GM23338 (cell line): ENCODE measurements around the gene TRPM7. TPM values are rescaled to one million over a fixed set of nuclear protein-coding genes. Genes with fewer than 3 reads are reported as not detected.

Source experiments
- ATAC-seq: fragments of 200-7000 bp; cut with Tn5 transposase; 3 replicates; pipeline ENCODE4 v1.9.1; 2020
- DNase-seq: peaks from one replicate; pipeline ENCODE4 v3.0.0-alpha.2; 2015; ENCODE audit warnings: low spot score
- H2AFZ ChIP-seq: fragments of 200-600 bp; sonication (generic); 2 replicates; pipeline ENCODE4 v1.8.0; 2016; ENCODE audit warnings: antibody characterized with exemption, mild to moderate bottlenecking, moderate library complexity
- H3F3A ChIP-seq: fragments of 200-600 bp; sonication (generic); replicated peaks from 2 replicates; pipeline ENCODE4 v1.8.0; 2017; ENCODE audit warnings: antibody characterized with exemption, mixed run types, low read depth
- H3K27ac ChIP-seq: fragments of 200-600 bp; sonication (generic); 2 replicates; pipeline ENCODE4 v1.6.1; 2016; ENCODE audit warnings: low read depth
- H3K27me3 ChIP-seq: fragments of 200-600 bp; sonication (generic); 2 replicates; pipeline ENCODE4 v1.8.0; 2016; ENCODE audit warnings: mild to moderate bottlenecking, mixed run types, moderate library complexity; ENCODE audit not compliant: insufficient read depth
- H3K36me3 ChIP-seq: fragments of 200-600 bp; sonication (generic); 2 replicates; pipeline ENCODE4 v1.8.0; 2016; ENCODE audit warnings: mild to moderate bottlenecking; ENCODE audit not compliant: insufficient read depth
- H3K4me1 ChIP-seq: fragments of 200-600 bp; sonication (generic); 2 replicates; pipeline ENCODE4 v1.8.0; 2016; ENCODE audit warnings: mild to moderate bottlenecking, moderate library complexity; ENCODE audit not compliant: insufficient read depth
- H3K4me2 ChIP-seq: fragments of 200-600 bp; sonication (generic); 2 replicates; pipeline ENCODE4 v1.7.1; 2017; ENCODE audit warnings: mixed run types
- H3K4me3 ChIP-seq: fragments of 200-600 bp; sonication (generic); 2 replicates; pipeline ENCODE4 v1.6.1; 2016; ENCODE audit warnings: mixed run types
- H3K79me2 ChIP-seq: fragments of 200-600 bp; sonication (generic); replicated peaks from 2 replicates; pipeline ENCODE4 v1.8.0; 2017; ENCODE audit warnings: mild to moderate bottlenecking; ENCODE audit not compliant: insufficient read depth
- H3K9me2 ChIP-seq: fragments of 200-600 bp; sonication (generic); 2 replicates; pipeline ENCODE4 v1.8.0; 2017; ENCODE audit not compliant: insufficient read depth
- H4K20me1 ChIP-seq: fragments of 200-600 bp; sonication (generic); replicated peaks from 2 replicates; pipeline ENCODE4 v1.8.0; 2017; ENCODE audit warnings: mild to moderate bottlenecking; ENCODE audit not compliant: insufficient read depth
- H3K27ac Mint-ChIP-seq: 2 replicates; pipeline ENCODE4 v1.8.0; 2020; ENCODE audit warnings: inconsistent platforms, mild to moderate bottlenecking, moderate library complexity, mixed read lengths
- H3K27me3 Mint-ChIP-seq: 3 replicates; pipeline ENCODE4 v1.8.0; 2022; ENCODE audit warnings: low read depth, mild to moderate bottlenecking, moderate library complexity, mixed read lengths, inconsistent platforms; ENCODE audit not compliant: insufficient read depth, poor library complexity
- H3K36me3 Mint-ChIP-seq: 3 replicates; pipeline ENCODE4 v1.8.0; 2021; ENCODE audit warnings: low read depth, mild to moderate bottlenecking, inconsistent platforms, moderate library complexity, mixed read lengths
- H3K4me1 Mint-ChIP-seq: 3 replicates; pipeline ENCODE4 v1.8.0; 2020; ENCODE audit warnings: mild to moderate bottlenecking, inconsistent platforms, mixed read lengths
- H3K4me3 Mint-ChIP-seq: 3 replicates; pipeline ENCODE4 v1.8.0; 2021; ENCODE audit warnings: moderate library complexity, mild to moderate bottlenecking, inconsistent platforms, mixed read lengths
- H3K9me3 Mint-ChIP-seq: 3 replicates; pipeline ENCODE4 v1.8.0; 2020; ENCODE audit warnings: moderate library complexity, mild to moderate bottlenecking, inconsistent platforms, mixed read lengths
- CREB1 ChIP-seq: fragments of 250-450 bp; sonication (Bioruptor Pico); IDR thresholded peaks from 2 replicates; pipeline ENCODE4 v1.5.0; 2020; ENCODE audit warnings: low read depth, mild to moderate bottlenecking, moderate library complexity
- CTCF ChIP-seq, 2 experiments: fragments of 200-600 bp in 1 of 2; sonication (generic) in 1 of 2; conservative IDR thresholded peaks; 2 replicates each; pipeline versions ENCODE4 v1.5.1 to v1.6.1; 2016 to 2017; ENCODE audit warnings: antibody characterized with exemption in 2 of 2, low read depth in 2 of 2, mild to moderate bottlenecking in 2 of 2, moderate library complexity in 1 of 2
- ETS1 ChIP-seq: IDR thresholded peaks from 2 replicates; pipeline ENCODE4 v1.6.1; 2016; ENCODE audit warnings: antibody characterized with exemption
- EZH2 ChIP-seq: fragments of 200-600 bp; sonication (generic); IDR thresholded peaks from one replicate; pipeline ENCODE4 v1.8.0; 2017; ENCODE audit warnings: antibody characterized with exemption, mild to moderate bottlenecking, low read depth; ENCODE audit not compliant: unreplicated experiment
- JUNB ChIP-seq: IDR thresholded peaks from one replicate; pipeline ENCODE4 v1.6.1; 2016; ENCODE audit warnings: antibody characterized with exemption; ENCODE audit not compliant: unreplicated experiment
- NANOG ChIP-seq: IDR thresholded peaks from 2 replicates; pipeline ENCODE4 v1.6.1; 2016; ENCODE audit warnings: antibody characterized with exemption, borderline replicate concordance
- POLR2AphosphoS5 ChIP-seq: IDR thresholded peaks from 2 replicates; pipeline ENCODE4 v1.6.1; 2016; ENCODE audit warnings: antibody characterized with exemption, low read depth
- STAT1 ChIP-seq: IDR thresholded peaks from one replicate; pipeline ENCODE4 v1.6.1; 2016; ENCODE audit warnings: antibody characterized with exemption; ENCODE audit not compliant: unreplicated experiment
- ZNF114 ChIP-seq: fragments of 250-450 bp; sonication (Bioruptor Pico); IDR thresholded peaks from 2 replicates; pipeline ENCODE4 v1.5.0; 2020; ENCODE audit warnings: mild to moderate bottlenecking, moderate library complexity
- ZNF331 ChIP-seq: fragments of 250-450 bp; sonication (Bioruptor Pico); IDR thresholded peaks from 2 replicates; pipeline ENCODE4 v1.5.0; 2020; ENCODE audit warnings: low read depth, mild to moderate bottlenecking, moderate library complexity
- ZNF462 ChIP-seq: fragments of 250-450 bp; sonication (Bioruptor Pico); IDR thresholded peaks from 2 replicates; pipeline ENCODE4 v1.5.0; 2020; ENCODE audit warnings: mild to moderate bottlenecking, moderate library complexity
- polyA plus RNA-seq: library from polyadenylated mRNA; unstranded; fragments of >200 nt; fragmentation: Nextera tagmentation; extraction: Ambion mirVana; gene quantifications from 2 replicates; pipeline ENCODE4 v1.2.1, GENCODE V29; 2016
- total RNA-seq: library from RNA; depleted of rRNA; stranded (reverse); fragments of >200 nt; shearing (Covaris generic); gene quantifications from 2 replicates; pipeline ENCODE4 v1.2.3, GENCODE V29; 2014

Gene TRPM7
- total and polyA plus RNA-seq, 2 experiments from 2014 or later = 8.3 to 41.0 TPM

GRCh38 chr15:50624616-50625168 is 61.9 kb downstream of the TRPM7 start:
- H3K4me2 ChIP-seq = no peak overlapping the region
- H3K4me1 ChIP-seq = no peaks in the 10 kb centered on the region
- H3K9me2 ChIP-seq = no peaks in the 10 kb centered on the region
- Mint-ChIP-seq H3K27ac (no peak overlapping the region), H3K9me3 (no peaks in the 10 kb centered on the region), H3K4me1 (no peaks in the 10 kb centered on the region), H3K36me3 (peaks cover 29% of the 10 kb centered on the region; the same call in 2 of the 3 replicates), H3K27me3 (peaks cover 2% of the 10 kb centered on the region), H3K4me3 (no peak overlapping the region)
- ATAC-seq (no peak), DNase-seq (no peak)
- no peaks in the 10 kb centered on the region for H3K27me3 ChIP-seq
- TF ChIP-seq ZNF114 (CRISPR knock-in tag) = no peak
- no peak for TF ChIP-seq NANOG
- no peak for TF ChIP-seq ZNF331 (CRISPR knock-in tag)
- no peak for TF ChIP-seq JUNB
- TF ChIP-seq ETS1 = no peak
- no peak for TF ChIP-seq STAT1
- TF ChIP-seq POLR2AphosphoS5 = no peak
- no peak for TF ChIP-seq EZH2
- TF ChIP-seq ZNF462 (CRISPR knock-in tag) = no peak
- no peak for TF ChIP-seq CREB1 (CRISPR knock-in tag)
- TF ChIP-seq CTCF (conservative IDR thresholded peaks at IDR 0.05; ENCODE audit: low read depth in 2 of 2) = no peak
- no peak overlapping the region for H3K27ac ChIP-seq
- no peak overlapping the region for H2AFZ ChIP-seq
- peaks cover 6% of the 10 kb centered on the region; the same call in 1 of the 2 replicates for H3K36me3 ChIP-seq
- H3K4me3 ChIP-seq = no peak overlapping the region
- H3F3A ChIP-seq = no peaks in the 10 kb centered on the region
- no peaks in the 10 kb centered on the region for H4K20me1 ChIP-seq
- no peaks in the 10 kb centered on the region for H3K79me2 ChIP-seq
